HT-29 (cell line): ENCODE measurements around the gene AMY2B. TPM values are rescaled to one million over a fixed set of nuclear protein-coding genes. Genes with fewer than 3 reads are reported as not detected.
"Not testable (repeated sequence)": the region's sequence is repeated elsewhere in the genome, so short reads cannot be mapped to it uniquely, and the experiment has no call there.

Experiments used
- DNase-seq: peaks from one replicate; pipeline ENCODE4 v3.0.0-alpha.2; 2015; ENCODE audit warnings: low spot score
- total RNA-seq: library from RNA; depleted of rRNA; stranded (reverse); fragments of >200 nt; shearing (Covaris generic); gene quantifications from 2 replicates; pipeline ENCODE4 v1.2.3, GENCODE V29; 2014; rRNA removed

Gene AMY2B
- 0.47 and 1.2 TPM in 2 replicates for total RNA-seq

DNA sequence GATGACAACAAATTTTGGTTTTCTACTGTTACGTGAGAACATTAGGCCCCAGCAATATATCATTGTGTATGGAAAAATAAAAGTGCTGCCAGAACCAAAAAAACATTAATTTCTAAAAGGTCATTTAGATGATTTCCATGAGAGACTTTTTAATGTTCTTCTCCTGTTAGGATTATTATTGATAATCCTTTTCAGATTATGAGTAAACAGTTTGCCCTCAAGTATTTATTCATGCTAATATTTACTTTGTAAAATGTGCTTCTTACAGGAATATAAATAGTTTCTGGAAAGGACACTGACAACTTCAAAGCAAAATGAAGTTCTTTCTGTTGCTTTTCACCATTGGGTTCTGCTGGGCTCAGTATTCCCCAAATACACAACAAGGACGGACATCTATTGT lies at the start of gene AMY2B:
Gene AMY2B (plus strand): TSS at position 301 of the 400 bp plus-strand sequence. CDS start 14 bp downstream, at position 315.
- DNase-seq, result not testable (repeated sequence)

DNA sequence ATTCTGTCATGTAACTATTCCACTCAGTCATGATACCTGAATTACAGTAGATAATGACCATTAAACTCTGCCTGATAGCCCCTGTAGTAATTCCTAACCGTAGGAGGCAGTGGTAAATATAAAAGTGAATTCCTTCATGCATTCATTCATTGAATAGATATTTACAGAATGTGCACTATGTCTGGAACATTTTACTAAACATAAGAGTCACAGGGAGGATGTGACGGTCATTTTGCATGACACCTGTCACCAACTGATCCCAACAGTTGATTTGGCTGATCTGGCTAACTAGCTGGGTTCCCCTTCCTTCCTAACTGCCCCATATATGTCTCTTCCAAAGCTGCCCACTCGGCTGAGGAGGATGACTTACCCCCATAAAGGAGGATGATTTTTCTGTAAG lies 48.0 kb upstream of the AMY2B start:
- no peak for DNase-seq

DNA sequence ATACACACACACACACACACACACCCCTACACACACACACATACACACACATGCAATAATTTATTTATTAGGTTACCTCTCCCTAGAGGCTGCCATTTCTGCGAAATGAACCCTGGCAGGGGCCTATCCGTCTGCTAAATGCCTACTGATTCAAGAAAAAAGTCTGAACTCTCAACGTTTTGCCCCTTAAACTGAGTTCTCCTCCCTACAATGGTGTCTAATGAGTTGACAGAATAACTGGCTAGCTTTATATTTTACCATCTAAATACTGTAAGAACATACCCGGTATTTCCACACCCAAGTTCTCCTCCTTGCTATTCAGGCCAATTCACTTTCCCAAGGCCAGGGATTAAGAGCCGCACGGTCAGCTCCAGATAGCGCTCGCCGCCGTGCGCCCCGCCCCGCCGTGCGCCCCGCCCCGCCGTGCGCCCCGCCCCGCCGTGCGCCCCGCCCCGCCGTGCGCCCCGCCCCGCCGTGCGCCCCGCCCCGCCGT lies 46.2 kb upstream of the AMY2B start:
- peak; percentile 48 for DNase-seq

DNA sequence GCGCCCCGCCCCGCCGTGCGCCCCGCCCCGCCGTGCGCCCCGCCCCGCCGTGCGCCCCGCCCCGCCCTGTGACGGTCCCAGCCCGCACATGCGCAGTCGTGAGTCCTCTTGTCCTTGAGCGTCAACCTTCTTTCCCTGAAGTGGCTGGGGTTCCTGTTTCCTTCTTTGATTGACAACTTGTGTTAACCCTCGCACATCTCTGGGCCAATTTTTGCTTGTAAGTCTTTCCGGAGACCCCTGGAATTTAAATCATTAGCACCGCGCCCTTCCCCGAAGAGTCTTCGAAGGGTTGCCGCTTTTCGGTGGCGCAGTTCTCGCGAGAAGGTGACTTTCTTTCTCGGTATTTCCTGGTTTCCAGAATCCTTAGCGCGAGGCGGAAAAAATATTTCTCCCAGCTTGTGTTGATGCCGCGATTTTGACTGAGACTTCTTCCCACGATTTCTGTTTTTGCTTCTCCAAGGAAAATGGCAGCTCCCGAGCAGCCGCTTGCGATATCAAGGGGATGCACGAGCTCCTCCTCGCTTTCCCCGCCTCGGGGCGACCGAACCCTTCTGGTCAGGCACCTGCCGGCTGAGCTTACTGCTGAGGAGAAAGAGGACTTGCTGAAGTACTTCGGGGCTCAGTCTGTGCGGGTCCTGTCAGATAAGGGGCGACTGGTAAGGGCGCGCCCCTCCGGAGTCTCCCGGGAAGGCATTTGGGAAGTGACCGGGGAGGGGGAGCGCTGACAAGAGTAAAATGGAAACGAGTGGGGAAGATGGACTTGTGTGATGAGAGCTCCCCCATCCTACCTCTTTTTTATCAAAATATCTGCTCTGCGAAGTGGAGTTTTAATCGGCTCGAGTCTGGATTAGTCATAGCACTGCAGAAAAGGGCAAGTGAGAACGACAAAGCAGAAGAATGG lies 45.5 kb upstream of the AMY2B start, which contains the start of gene RNPC3:
Gene RNPC3 (plus strand): TSS at position 93 of the 901 bp plus-strand sequence. CDS start 372 bp downstream, at position 465.
- peak; percentile 91 for DNase-seq

DNA sequence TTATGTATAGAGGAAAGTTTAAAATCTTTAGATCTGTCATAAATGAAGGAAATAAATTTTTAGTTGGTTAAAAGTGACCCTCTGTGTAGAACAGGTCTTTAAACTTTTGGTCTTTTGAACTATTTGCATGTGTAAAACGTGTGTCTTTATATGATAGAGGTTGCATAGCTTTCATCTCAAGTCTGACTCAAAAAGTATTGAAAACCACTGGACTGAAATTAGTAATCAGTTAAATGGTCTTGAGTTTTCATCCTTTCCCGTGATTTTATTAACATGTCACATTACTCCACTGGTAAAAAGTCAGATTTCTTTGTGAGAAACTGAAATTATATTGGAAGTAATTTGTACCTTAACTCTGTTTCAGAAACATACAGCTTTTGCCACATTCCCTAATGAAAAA lies 44.1 kb upstream of the AMY2B start:
- no peak for DNase-seq

DNA sequence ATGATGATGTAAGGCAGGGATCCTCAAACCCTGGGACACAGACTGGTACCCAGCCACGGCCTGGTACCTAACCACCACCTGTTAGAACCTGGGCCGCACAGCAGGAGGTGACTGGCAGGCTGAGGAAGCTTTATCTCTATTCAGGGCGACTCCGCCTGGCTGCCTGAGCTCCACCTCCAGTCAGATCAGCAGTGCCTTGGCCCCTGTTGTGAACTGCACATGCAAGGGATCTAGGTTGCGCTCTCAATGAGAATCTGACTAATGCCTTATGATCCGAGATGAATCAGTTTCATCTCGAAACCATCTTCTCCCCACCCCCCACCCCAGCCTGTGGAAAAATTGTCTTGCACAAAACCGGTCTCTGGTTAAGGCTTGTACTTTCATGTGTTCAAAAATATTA lies 41.6 kb upstream of the AMY2B start:
- no peak for DNase-seq

DNA sequence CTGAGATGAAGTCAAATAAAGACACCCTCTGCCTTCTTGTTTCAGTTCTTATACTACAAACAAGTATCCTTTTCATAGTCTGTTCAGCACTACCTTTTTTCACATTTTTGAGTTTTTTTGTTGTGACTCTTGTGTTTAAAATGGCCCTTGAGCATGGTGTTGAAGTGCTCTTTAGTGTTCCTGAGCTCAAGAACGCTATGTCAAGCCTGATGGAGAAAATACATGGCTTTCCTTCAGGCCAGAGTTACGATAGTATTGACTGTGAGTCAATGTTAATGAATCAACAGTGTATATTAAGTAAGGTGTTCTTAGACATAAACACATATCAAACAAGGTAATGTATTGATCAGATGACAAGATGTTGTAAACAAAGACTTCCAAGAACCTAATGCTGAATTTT lies 33.2 kb upstream of the AMY2B start:
- no peak for DNase-seq

DNA sequence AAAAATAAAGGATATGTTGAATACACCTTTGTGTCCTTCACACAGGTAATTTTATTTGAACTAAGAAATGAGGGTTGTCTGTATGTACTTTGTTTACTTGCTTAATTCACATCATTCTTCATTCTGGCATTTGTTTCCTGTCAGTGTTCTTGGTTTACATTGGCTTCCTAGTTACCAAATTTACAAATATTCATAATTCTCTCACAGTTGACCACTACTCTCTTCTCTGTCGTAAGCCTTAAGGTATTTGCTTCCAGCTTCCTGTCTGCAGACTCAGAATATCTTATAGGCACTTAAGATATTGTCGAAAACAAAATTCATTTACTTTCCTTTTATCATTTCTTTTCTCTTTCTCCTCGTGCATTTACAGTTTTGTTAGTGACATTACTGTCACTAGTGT lies 30.0 kb upstream of the AMY2B start:
- no peak for DNase-seq

DNA sequence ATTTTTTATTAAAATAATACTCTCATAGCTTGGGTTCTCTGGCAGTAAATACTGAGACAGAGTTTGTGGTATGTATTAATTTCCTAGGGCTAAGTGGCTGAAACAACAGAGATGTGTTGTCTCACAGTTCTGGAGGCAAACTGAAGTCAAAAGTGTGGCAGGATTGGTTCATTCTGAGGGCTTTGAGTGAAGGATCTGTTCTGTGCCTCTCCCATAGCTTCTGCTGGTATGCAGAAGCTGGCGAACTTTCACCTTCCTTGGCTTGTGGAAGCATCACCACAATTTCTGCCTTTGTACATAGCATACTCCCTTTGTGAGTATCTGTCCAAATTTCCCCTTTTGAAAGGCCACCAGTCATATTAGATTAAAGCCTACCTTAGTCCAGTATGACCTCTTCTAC lies 24.9 kb upstream of the AMY2B start:
- DNase-seq, result no peak

DNA sequence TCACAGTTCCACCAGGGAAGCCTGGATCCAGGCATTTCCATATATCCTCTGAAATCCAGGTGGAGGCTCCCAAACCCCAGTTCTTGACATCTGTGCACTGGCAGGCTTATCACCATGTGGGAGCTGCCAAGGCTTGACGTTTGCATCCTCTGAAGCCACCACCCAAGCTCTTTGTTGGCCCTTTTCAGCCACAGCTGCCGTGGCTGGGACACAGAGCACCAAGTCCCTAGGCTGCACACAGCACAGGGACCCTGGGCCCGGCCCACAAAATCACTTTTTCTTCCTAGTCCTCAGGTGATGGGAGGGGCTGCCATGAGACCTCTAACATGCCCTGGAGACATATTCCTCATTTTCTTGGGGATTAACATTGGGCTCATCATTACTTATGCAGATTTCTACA lies 23.5 kb upstream of the AMY2B start:
- DNase-seq, result no peak

DNA sequence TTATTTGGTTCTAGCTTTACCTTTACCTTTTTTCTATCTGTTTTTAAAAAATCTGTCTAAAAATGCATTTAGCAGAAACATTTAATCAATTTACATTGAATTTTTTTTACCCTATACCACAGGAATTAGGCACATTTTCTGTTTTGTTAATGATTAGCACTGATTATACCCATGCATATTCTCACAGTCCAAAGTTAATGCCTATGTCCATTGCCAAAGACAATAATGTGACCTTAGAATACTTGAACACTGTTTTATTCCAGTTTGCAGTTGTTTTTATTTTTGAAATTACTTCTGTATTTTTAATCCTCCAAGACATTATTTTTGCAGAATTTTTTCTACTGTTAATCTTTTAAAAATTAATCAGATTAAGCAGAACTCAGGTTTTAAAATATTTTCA lies 11.0 kb upstream of the AMY2B start:
- no peak for DNase-seq

DNA sequence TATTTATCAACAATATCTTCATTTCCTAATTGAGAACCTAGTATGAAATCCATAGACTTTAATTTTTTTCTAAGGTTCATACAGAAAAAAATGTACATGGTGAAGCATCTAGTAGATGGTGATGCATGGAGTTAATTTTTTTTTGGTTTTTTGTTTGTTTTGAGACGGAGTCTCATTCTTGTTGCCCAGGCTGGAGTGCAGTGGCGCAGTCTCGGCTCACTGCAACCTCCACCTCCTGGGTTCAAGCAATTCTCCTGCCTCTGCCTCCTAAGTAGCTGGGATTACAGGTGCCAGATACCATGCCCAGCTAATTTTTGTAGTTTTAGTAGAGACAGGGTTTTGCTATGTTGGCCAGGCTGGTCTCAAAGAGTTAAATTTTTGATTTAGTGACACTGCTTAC lies 10.3 kb upstream of the AMY2B start:
- not testable (repeated sequence) for DNase-seq

DNA sequence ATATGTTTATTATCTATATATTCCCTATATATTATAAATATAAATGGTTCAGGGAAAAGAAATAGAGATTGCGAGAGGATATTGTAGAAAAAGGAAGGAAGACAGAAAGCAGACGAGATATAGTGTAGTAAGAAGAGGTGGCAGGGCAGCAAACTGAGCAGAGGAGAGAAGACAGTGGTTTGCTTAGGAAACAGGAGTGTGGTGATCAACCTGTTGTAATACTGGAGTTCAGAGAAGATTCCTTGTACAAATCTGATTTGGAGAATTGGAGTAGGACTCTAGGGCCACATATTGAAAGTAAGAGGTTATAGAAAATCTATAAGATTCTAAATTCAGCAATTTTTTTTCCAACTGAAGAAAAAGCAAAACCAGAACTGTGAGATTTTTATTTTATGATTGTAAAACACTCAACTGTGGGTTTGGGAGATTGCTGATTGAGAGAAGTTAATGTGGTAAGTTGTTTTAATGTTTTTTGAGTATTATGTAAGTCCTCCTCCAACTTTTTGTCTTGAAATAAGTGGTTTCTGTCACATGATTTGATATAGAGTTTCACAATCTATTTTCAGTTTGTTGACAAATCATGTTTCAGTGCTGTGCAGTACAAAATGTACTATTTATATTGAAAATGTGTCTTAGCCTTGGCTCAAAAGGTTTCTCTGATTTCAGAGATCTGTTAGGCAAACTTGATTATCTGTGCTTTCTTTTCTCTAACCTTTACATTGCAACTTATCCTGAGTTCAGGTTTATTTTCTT lies 9.6 kb upstream of the AMY2B start:
- DNase-seq, result no peak

DNA sequence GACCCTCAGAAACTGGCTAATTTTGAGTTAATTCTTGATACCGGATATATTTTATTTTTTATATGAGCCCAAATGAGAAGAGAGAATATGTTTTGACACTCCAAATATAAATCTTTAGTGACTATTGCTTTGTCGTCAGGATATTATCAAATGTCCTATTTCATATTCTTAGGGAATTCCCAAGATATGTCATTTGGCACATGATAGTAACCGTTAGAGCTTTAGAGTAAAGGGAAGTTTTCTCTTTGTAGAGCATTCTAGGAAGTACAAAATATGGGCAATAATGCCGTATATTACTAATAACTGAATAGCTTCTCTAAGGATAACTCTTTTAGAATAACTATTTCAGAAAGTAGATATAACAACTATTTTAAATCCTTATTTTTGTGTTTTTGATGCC lies 8.3 kb upstream of the AMY2B start:
- DNase-seq, result no peak

DNA sequence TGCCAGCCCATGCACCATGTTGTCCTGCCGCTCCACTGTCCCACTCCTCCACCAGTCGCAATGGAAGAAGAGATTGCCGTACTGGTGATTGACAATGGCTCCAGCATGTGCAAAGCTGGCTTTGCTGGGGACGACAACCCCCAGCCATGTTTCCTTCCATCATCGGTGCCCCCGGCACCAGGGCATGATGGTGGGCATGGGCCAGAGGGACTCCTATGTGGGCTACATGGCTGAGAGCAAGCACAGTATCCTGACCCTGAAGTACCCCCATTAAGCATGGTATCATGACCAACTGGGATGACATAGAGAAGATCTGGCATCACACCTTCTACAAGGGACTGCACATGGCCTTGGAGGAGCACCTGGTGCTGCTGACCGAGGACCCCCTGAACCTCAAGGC lies 1.9 kb upstream of the AMY2B start:
- DNase-seq, result no peak

DNA sequence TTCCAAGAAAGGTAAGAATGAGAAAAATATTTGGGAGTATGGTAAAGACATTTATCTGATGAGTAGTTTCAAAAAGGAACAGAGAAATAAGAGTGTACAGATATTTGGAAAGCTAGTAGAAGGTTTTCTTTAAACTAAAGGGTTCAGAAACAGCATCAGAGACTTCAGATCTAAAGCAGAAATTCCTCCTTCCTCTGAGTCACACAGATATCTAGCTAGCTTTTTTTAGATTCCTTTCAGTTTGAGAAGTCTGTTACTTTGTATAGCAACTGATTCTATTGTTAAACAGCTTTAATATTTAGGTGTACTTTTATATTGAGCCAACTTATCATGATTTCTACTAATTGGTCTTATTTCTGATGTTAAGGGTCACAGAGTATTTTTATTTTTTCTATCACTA lies 4.7 kb downstream of the AMY2B start:
- DNase-seq, result no peak

DNA sequence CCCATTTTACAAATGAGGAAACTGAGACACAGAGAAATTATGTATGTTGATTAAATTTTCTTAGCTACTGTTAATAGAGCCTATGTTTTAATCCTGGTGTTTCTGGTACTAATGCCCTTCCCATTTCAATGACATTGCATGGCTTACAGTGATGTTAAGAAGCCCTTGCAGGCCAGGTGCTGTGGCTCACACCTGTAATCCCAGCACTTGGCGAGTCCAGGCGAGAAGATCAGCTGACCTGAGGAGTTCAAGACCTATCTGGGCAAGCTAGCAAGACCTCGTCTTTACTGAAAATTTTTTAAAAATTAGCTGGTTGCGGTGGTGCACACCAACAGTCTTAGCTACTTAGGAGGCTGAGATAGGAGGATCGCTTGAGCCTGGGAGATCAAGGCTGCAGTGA lies 5.4 kb downstream of the AMY2B start:
- DNase-seq, result not testable (repeated sequence)

DNA sequence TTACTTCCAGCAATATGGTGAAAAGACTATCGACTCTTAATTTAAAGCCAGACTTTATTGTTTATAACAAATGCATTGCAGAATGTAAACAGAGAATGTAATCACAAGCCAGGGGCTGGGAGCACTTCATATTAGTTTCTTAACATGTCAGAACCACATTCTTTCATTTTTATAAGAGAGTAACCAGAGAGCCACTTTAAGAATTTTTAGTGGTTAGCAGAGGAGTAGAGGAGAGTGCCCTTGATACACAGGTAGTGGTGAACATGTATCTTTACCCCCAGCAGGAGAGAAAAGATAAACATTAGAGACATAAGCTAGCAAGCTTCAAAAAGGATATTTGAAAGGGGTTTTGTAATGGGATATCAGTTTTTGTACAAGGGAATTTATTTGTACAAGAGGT lies 11.1 kb downstream of the AMY2B start:
- DNase-seq, result no peak

DNA sequence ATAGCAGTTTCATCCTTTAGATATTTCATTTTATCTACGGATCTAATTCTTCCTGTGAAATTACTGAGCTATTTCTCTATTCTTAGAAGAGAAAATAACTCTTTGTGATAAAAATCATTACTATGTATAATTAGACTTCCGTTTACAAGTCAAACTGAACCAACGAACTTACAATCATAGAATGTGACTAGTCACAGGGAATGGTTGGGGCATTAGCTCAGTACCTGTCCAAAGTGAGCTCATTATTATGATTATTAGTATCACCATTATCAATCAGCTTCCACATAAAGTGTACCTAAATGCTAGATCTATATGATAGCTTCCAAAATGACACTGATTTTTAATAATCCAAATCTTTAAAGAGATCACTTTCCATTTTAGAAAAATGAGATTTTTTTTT lies 12.5 kb downstream of the AMY2B start:
- DNase-seq, result no peak

DNA sequence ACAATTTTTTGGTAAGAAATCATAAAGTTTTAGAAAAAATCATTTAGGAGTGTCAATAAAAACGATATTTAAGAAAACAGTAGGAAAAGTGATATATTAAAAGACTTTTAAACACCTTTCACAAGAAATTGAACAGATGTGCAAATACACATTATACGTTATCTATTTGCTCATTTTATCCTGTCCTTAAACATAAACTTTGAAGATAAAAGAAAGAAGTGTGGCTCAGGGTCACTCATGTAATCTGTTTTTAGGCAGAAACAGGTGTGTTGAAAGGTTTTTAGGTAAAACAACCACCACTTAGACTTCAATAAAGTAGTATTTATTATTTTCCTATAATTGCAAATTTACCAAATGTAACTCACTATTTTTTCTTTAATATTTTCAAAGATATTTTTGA lies 13.1 kb downstream of the AMY2B start:
- DNase-seq, result no peak

DNA sequence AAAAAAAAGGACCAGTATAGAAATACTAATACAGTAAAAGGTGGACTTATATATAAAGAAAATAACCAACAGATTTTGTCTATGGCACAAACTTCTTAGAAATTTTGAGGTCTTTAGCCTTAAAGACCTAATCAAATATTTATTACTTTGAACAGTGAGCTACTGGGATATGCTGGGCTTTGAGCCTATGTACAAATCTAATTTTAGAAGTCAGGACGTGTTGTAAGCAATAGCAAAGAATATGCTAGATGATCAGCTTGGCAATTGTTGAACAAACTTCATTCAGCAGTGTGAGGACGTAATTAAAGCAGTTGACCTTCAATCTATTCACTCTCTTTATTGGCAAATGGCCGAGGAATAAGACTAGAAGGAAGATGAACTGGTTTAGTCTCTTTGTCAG lies 31.4 kb downstream of the AMY2B start:
- not testable (repeated sequence) for DNase-seq

DNA sequence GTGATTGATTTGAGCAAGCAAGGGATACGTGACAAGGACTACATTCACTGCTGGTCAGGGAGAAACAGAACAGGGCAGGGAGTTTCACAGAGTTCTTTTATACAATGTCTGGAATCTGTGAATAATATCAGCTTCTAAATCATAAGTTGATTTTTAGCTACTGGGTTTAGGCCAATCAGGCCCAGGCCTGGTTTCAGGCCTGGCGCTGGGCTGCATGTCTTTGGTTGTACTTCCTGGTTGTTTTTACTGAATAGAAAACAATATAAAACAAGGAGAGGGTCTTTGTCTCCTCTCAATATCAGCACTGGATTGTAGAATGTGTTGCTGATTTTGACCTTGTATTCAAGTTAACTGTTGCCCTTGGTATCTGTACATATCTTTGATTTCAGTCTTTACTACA lies 45.0 kb downstream of the AMY2B start:
- DNase-seq, result no peak
